NK-92 (cell line): ENCODE results near the gene UBE2L6.
"Not testable (repeated sequence)": the region's sequence is repeated elsewhere in the genome, so short reads cannot be mapped to it uniquely, and the experiment has no call there.

Source experiments
- DNase-seq: peaks from one replicate; lab custom pipeline; 2025; ENCODE audit not compliant: unreplicated experiment; lab: John Stamatoyannopoulos, UW

Gene UBE2L6

DNA sequence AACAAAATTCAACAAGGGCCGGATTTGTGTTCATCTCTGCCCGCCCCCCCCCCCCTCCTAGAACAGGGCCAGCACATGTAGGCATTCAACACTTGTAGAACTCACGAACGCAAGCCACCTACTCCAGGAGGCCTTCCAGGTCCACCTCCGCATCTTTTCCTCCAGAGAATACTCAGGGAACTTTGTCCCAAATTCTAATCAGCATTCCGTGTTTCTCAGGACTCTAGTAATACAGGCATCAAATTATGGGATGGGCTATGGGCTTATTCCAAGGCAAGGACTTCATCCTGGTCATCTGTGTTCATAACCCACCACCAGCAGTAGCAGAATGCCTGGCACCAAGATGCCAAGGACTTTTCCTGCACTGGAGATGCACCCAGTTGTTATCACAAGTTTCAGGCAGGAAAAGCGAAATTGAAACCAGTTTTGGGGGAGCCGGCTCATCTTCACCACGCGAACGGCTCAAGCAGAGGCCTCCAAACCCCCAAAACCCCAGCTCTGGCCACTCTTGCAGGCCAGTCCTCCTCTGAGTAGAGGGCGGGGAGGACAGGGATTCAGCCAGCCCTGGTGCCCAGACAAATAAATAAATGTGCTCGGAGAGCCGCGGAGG, 462 bp downstream of the UBE2L6 start:
- no peak for DNase-seq

DNA sequence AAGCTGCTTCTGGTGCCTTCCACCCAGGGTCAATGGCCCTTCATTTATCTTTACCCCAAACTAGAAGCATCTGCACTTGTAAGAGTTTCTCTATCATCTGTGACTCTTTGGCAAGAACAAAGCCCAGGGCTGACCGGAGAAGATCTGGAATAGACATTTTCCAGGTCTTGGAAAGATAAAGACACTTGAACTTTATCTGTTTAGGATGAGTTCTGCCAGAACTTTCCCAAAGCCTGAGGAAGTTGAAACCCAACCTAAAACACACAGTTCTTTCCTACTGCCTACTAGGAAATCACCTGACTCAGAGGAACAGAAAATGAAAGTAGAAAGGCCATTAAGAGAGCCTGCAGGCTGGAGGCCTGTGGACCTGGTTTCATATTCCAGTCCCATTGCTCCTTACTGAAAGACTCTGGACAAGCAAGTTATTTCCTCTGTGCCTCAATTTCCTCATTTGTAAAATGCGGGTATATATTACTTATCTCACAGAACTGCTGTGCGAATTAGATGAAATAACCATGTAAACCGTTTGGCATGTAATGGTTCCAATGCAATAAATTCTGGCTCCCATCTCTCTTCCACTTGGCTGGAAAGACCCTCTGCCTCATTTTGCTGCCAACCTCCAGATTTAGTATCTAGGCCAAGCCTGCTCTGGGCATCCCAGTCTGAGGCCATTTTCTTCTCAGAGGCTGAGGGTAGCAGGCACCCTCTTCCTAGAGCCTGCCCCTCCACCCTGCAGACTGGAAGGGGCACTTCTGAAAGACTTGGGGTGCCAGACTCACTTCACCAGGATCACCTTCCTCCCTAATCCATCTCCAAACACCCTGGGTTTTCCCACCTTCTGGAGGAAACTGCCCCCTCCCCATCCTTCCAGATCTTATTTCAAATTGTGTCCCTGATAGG, 1.2 kb downstream of the UBE2L6 start:
- DNase-seq = no peak

DNA sequence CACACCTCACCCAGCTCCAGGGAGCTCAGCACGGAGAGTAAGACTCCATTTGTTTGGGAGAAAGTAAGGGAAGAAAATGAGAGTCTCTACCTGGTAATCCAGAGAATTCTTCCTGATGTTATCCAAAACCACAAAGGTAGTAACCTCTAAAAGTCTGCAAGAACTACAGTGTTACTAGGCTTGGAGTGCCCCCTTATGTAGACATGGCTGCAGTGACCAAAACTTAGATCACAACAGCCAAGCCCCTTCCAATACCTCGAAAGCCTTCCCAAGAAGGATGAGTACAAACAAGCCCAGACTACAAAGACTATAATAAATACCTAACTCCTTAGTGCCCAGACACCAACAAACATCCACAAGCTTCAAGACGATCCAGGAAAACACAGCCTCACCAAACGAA, 4.9 kb downstream of the UBE2L6 start:
- DNase-seq = no peak

DNA sequence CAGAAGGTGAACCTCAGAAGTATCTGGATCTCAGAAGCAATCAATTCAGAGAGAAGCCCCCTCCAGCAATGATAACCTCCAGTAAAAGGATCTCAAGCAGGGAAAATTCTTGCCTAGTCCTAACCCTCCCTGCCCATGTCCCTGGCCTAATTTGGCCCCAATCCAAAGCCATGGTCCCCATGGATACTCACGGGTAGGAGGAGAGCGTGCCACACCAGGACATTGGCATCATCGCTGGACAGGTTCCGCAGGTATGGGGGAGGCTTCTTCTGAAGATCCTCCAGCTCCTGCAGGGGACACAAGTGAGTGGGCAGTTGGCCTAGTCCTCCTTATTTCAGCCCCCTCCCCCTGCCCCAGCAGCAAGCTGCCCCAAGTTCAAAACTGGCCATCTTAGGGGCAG, 7.3 kb downstream of the UBE2L6 start:
- no peak for DNase-seq

GRCh38 chr11:57556041-57556440, 11.4 kb downstream of the UBE2L6 start:
- no peak for DNase-seq

DNA sequence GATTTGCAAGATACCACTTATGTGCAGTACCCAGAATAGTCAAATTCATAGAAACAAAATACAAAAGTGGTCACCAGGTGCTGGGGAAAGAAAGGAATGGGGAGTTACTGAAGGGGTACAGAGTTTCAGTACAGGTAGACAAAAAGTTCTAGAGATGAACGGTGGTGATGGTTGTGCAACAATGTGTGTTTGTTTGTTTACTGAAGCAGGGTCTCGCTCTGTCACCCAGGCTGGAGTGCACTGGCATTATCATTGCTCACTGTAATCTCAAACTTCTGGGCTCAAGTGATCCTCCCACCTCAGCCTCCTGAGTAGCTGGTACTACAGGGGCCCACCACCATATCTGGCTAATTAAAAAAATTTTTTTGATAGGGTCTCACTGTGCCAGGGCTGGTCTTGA, 12.1 kb downstream of the UBE2L6 start:
- DNase-seq = no peak

DNA sequence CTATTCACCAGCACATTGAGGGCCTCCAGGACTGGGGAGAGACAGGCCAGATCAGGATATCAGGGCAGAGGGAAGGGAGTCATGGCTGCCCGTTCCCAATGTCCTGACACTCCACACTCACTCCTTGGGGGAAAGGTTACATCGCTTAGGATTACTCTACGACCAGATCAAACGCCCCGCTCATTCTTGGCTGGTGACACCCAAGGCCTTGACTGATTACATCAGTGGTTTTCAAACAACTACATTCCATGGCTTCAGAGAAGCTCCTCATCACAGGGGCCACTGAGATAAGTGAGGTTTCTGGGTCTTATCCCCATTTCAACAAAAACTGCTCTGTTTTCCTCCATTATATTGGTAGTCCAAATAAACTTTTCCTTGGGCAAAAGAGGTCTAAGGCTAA, 15.0 kb downstream of the UBE2L6 start:
- DNase-seq = no peak

GRCh38 chr11:57551941-57552340, 15.5 kb downstream of the UBE2L6 start:
- no peak for DNase-seq

DNA sequence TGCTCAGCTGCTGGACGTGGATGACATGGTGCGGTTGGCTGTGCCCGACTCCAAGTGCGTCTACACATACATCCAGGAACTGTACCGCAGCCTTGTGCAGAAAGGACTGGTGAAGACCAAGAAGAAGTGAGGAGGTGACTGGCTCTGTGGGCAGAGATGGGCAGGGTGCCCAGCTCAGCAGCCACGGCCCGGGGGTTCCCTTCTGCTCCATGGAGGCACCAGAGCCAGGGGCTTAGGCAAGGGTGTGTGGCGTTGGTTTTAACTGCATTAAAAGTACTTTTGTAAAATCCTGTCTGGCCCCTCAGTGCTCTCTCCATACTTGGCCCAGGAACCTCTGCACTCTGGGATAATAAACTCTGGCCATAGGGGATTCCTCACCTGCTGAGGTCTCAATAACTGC, 17.5 kb downstream of the UBE2L6 start:
- DNase-seq = no peak

DNA sequence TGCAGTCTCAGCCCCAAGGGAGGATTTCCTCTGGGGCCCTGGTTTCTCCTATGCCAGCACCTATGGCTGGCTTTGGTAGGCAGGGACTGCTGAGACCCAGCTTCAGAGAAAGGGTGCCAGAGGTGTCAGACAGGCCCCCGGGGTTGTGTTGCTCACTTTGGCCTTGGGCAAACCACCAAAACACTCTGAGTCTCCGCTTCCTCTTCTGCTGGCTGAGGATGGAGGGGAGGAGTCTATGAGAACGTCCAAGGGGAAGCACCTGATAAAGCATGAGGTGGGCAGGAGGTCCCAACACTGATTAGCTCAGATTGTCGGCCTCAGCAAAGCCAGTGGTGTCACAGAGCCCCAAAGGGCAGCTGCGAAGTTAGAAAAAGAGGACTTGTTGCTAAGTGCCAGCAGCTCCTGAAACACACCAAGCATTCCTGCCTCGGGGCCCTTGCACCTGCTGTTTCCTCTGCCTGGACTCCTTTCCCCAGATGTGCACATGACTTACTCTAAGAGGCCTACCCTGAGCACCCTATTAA, 19.6 kb downstream of the UBE2L6 start:
- no peak for DNase-seq

DNA sequence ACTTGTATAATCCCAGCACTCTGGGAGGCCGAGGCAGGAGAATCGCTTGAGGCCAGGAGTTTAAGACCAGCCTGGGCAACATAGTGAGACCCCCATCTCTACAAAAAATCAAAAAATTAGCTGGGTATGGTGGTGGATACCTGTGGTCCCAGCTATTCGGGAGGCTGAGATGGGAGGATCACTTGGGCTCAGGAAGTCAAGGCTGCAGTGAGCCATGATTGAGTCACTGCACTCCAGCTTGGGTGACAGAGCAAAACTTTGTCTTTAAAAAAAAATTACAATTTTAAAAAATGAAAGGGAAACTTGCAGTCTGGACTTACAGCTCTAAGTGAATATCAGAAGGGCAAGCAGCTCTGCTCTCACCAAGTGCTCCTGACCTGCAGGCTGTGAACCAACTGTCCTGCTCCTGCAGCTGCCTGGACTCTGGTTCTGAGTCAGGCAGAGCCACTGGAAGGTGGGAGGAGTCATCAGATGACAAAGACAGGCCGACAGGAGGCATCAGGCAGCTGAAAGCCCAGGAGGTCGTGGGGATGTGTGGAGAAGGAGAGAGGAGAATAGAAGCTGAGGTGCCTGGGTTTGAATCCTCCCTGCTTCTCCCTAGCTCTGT, 20.5 kb downstream of the UBE2L6 start:
- no peak for DNase-seq

DNA sequence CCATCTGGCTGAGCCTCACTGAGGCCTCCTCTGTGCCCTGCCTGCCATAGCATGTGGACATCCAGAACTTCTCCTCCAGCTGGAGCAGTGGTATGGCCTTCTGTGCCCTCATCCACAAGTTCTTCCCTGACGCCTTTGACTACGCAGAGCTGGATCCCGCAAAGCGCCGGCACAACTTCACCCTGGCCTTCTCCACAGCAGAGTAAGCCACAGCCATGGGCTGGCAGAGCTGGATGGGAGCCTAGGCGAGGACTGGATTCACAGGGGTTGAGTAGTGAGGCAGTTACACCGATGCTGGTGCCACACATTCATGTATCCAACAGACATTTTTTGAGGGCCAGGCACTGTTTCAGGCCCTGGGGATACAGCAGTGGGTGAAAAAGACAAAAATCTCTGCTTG, 21.0 kb downstream of the UBE2L6 start:
- no peak for DNase-seq

DNA sequence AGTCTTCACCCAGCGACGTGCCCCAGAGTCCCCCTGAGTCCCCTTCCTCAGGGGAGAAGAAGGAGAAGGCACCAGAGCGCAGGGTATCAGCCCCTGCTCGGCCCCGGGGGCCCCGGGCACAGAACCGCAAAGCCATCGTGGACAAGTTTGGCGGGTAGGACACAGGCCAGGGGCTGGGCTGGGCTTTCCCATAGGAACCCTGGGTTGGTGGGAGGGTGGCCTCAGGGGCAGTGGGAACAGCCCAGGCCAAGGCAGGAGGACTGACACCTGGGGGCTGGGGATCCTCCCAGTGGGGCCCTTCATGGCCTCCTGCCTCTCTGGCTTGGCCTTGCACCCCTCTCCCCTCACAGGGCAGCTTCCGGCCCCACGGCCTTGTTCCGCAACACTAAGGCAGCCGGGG, 21.6 kb downstream of the UBE2L6 start:
- DNase-seq = no peak

- no peak for DNase-seq
Measured at GRCh38 chr11:57544566-57544965, 22.9 kb downstream of the UBE2L6 start.

- no peak for DNase-seq
Measured at GRCh38 chr11:57543593-57543992, 23.9 kb downstream of the UBE2L6 start.

DNA sequence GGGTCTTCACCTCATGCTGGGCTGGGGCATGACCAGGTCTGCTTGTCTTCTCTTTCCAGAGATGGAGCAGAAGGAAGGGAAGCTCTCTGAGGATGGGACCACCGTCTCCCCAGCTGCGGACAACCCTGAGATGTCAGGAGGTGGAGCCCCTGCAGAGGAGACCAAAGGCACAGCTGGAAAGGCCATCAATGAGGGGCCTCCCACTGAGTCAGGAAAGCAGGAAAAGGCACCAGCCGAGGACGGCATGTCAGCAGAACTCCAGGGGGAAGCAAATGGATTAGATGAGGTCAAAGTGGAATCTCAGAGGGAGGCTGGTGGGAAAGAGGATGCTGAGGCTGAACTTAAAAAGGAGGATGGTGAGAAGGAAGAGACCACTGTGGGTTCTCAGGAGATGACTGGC, 24.9 kb downstream of the UBE2L6 start:
- no peak for DNase-seq

DNA sequence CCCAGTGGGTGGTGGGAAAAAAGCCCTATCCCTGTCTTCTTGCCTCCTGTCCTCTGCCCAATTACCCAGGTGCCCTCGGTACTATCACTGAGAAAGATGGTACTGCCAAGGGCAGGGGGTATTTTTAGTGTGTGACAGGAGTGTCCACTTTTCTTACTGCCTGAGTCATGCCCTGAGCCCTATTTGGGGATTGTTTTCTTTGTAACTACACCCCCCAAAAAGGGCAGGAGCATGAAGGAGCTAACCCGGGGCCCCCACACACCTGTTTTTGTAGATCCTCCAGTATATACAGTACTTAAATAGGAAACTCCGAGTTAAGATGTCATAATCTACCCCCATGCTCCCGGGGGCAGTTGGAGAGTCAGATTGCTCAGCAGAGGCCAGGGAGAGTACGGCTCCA, 26.3 kb downstream of the UBE2L6 start:
- no peak for DNase-seq

- DNase-seq = no peak
Measured at GRCh38 chr11:57539342-57539741, 28.1 kb downstream of the UBE2L6 start.

DNA sequence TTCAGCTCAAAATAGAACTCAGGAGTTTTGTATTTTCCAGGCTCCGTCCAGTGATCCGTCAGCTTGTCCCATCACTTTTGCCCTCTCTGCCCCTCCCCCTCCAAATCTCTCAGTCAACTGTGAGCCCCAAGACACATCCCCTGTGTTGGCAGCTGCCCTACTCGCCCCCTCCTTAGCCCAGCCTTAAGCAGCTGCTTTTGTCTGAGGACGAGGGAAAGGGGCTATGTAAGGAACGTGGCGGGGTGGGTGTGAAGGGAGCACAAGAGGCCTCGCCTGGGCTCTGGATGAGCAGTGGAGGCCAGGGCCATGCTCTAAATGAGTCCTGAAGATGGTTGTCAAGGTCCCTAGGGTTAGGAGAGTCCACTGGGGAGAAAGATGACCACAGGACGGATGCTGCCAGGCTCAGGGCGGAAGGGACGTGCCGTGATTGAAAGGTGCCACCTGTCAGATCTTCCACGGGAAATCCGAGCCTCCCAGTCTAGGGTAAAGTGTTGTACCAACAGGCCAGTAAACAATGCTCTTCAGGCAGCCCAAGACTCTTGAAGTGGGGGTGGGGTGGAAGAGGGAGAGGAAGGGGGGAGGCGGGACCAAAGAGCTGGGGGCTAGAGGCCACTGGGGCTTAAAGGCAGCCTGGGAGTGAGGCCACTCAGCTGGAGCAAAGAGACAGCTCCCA, 30.4 kb downstream of the UBE2L6 start, which contains the start of gene SMTNL1:
SMTNL1 (plus strand) TSS at position 649 of the 673 bp plus-strand sequence. CDS start 5,048 bp downstream, outside the sequence.
- no peak for DNase-seq

DNA sequence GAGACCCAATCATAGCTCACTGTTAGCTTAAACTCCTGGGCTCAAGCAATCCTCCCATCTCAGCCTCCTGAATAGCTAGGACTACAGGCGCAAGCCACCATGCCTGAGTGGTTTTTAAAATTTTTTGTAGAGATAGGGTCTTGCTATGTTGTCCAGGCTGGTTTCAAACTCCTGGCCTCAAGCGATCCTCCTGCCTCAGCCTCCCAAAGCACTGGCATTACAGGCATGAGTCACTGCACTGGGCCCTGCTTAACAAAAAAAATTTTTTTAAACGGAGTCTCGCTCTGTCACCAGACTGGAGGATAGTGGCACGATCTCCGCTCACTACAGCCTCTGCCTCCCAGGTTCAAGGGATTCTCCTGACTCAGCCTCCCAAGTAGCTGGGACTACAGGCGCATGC, 33.0 kb downstream of the UBE2L6 start:
- DNase-seq = not testable (repeated sequence)
